WTC11 (cell line): ENCODE measurements around the gene UQCC2. TPM values are rescaled to one million over a fixed set of nuclear protein-coding genes. Genes with fewer than 3 reads are reported as not detected.

Experiments
- ATAC-seq: fragments of 200-7000 bp; cut with Tn5 transposase; 2 replicates; pipeline ENCODE4 v1.10.0; 2021; ENCODE audit warnings: mild to moderate bottlenecking, moderate library complexity
- CTCF ChIA-PET: fragments of 300-600 bp; sonication (Branson Sonifier 250); formaldehyde crosslinking; loops from one replicate; lab custom pipeline; 2021; ENCODE audit warnings: antibody characterized with exemption; lab: Charles Lee
- POLR2A ChIA-PET: fragments of 350-600 bp; sonication (Branson Sonifier 250); formaldehyde crosslinking; loops from one replicate; lab custom pipeline; 2021; ENCODE audit warnings: antibody characterized with exemption; lab: Charles Lee
- DNase-seq: peaks from one replicate; pipeline ENCODE4 v3.0.0; 2021; ENCODE audit warnings: low spot score
- H3K27ac Mint-ChIP-seq: 2 replicates; pipeline ENCODE4 v1.8.0; 2021; ENCODE audit warnings: mixed read lengths
- H3K27me3 Mint-ChIP-seq: 2 replicates; pipeline ENCODE4 v1.8.0; 2021; ENCODE audit warnings: low read depth, mild to moderate bottlenecking, moderate library complexity, mixed read lengths
- H3K36me3 Mint-ChIP-seq: 2 replicates; pipeline ENCODE4 v1.8.0; 2021; ENCODE audit warnings: mixed read lengths
- H3K4me1 Mint-ChIP-seq: 2 replicates; pipeline ENCODE4 v1.8.0; 2022; ENCODE audit warnings: mixed read lengths
- H3K4me3 Mint-ChIP-seq: 2 replicates; pipeline ENCODE4 v1.8.0; 2021; ENCODE audit warnings: mild to moderate bottlenecking, moderate library complexity, mixed read lengths
- H3K9me3 Mint-ChIP-seq: 2 replicates; pipeline ENCODE4 v1.8.0; 2021; ENCODE audit warnings: mixed read lengths
- EMX1 ChIP-seq: fragments of 250-450 bp; sonication (Bioruptor Pico); IDR thresholded peaks from 2 replicates; pipeline ENCODE4 v1.8.0; 2021; ENCODE audit warnings: mild to moderate bottlenecking
- GRHL2 ChIP-seq: fragments of 250-450 bp; sonication (Bioruptor Pico); IDR thresholded peaks from 2 replicates; pipeline ENCODE4 v1.8.0; 2022; ENCODE audit warnings: mild to moderate bottlenecking, moderate library complexity; ENCODE audit not compliant: insufficient replicate concordance, severe bottlenecking
- MXD4 ChIP-seq: fragments of 250-450 bp; sonication (Bioruptor Pico); IDR thresholded peaks from 2 replicates; pipeline ENCODE4 v1.8.0; 2021; ENCODE audit warnings: mild to moderate bottlenecking, moderate library complexity, borderline replicate concordance
- NR1H2 ChIP-seq: sonication (generic); formaldehyde crosslinking; IDR thresholded peaks from 2 replicates; pipeline ENCODE4 v1.9.0; 2021; ENCODE audit warnings: mild to moderate bottlenecking, moderate library complexity, missing genetic modification reagents
- PRRX2 ChIP-seq: fragments of 250-450 bp; sonication (Bioruptor Pico); IDR thresholded peaks from 2 replicates; pipeline ENCODE4 v1.8.0; 2021; ENCODE audit warnings: mild to moderate bottlenecking
- ZNF416 ChIP-seq: fragments of 250-450 bp; sonication (Bioruptor Pico); IDR thresholded peaks from 2 replicates; pipeline ENCODE4 v1.9.0; 2021; ENCODE audit warnings: mild to moderate bottlenecking, inconsistent platforms
- total RNA-seq: library from RNA; stranded (reverse); gene quantifications from 3 replicates; pipeline ENCODE4 v1.2.3, GENCODE V29; 2021
- TF ChIP-seq, protein P1 (sequence below): sonication (generic); formaldehyde crosslinking; IDR thresholded peaks from 2 replicates; pipeline ENCODE4 v1.8.0; 2022; ENCODE audit warnings: missing genetic modification reagents
- TF ChIP-seq, protein P2 (sequence below): fragments of 250-450 bp; sonication (Bioruptor Pico); IDR thresholded peaks from 2 replicates; pipeline ENCODE4 v1.9.0; 2021; ENCODE audit warnings: mild to moderate bottlenecking
- TF ChIP-seq, protein P3 (sequence below): sonication (generic); formaldehyde crosslinking; IDR thresholded peaks from 2 replicates; pipeline ENCODE4 v1.8.0; 2023; ENCODE audit warnings: missing genetic modification reagents
- TF ChIP-seq, protein P4 (sequence below): sonication (generic); formaldehyde crosslinking; conservative IDR thresholded peaks from 2 replicates; pipeline ENCODE4 v1.8.1; 2023; ENCODE audit warnings: mild to moderate bottlenecking, low read depth, missing genetic modification reagents, moderate library complexity
- TF ChIP-seq, protein P5 (sequence below): sonication (generic); formaldehyde crosslinking; IDR thresholded peaks from 2 replicates; pipeline ENCODE4 v1.8.1; 2023; ENCODE audit warnings: mild to moderate bottlenecking, missing genetic modification reagents
- TF ChIP-seq, protein P6 (sequence below): sonication (generic); formaldehyde crosslinking; IDR thresholded peaks from 2 replicates; pipeline ENCODE4 v1.8.1; 2022; ENCODE audit warnings: missing genetic modification reagents, borderline replicate concordance
- TF ChIP-seq, protein P7 (sequence below): sonication (generic); formaldehyde crosslinking; IDR thresholded peaks from 2 replicates; pipeline ENCODE4 v1.8.0; 2022; ENCODE audit warnings: mild to moderate bottlenecking, missing genetic modification reagents
- TF ChIP-seq, protein P8 (sequence below): sonication (generic); formaldehyde crosslinking; IDR thresholded peaks from 2 replicates; pipeline ENCODE4 v1.8.1; 2023; ENCODE audit warnings: mild to moderate bottlenecking, missing genetic modification reagents, moderate library complexity
- TF ChIP-seq, protein P9 (sequence below): sonication (generic); formaldehyde crosslinking; IDR thresholded peaks from 2 replicates; pipeline ENCODE4 v1.8.1; 2022; ENCODE audit warnings: low read depth, mild to moderate bottlenecking, moderate library complexity, missing genetic modification reagents, borderline replicate concordance

Gene UQCC2
- total RNA-seq, 1 experiment from 2014 or later = 65.8 TPM

DNA sequence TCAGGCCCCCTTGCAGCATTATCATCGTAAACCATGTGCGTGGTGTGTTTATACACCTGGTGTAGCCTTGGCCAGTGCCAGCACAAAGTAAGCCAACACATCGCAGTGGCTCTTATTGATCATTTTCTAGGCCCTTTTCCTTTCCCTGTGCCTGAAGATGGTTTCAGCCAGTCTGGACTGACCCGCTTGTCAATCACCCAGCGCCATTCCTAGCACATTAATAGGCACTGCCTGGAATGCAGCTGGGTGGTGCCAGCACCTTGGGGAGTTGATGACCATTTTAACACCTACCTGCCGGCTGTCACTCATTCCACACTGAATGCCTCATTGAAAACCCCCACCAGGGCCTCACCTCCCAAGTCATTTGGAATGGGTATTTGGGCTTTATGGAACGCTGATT, 4.9 kb upstream of the UQCC2 start:
- Mint-ChIP-seq H3K4me1 (peaks cover 13% of the 10 kb centered on the region), H3K9me3 (no peaks in the 10 kb centered on the region), H3K36me3 (no peaks in the 10 kb centered on the region), H3K27ac (no peak overlapping the region), H3K4me3 (no peak overlapping the region), H3K27me3 (peaks cover 4% of the 10 kb centered on the region; the same call in 1 of the 2 replicates)
- ChIA-PET CTCF (interaction anchor here (0.7 to 1.5 kb wide), 3 partner anchors 8 to 438 kb away, joined by 3 to 5 read pairs (median 3); no protein-coding TSS in a partner anchor), POLR2A (no interaction called here)
- DNase-seq (no peak), ATAC-seq (no peak)
- TF ChIP-seq, protein P1, sequence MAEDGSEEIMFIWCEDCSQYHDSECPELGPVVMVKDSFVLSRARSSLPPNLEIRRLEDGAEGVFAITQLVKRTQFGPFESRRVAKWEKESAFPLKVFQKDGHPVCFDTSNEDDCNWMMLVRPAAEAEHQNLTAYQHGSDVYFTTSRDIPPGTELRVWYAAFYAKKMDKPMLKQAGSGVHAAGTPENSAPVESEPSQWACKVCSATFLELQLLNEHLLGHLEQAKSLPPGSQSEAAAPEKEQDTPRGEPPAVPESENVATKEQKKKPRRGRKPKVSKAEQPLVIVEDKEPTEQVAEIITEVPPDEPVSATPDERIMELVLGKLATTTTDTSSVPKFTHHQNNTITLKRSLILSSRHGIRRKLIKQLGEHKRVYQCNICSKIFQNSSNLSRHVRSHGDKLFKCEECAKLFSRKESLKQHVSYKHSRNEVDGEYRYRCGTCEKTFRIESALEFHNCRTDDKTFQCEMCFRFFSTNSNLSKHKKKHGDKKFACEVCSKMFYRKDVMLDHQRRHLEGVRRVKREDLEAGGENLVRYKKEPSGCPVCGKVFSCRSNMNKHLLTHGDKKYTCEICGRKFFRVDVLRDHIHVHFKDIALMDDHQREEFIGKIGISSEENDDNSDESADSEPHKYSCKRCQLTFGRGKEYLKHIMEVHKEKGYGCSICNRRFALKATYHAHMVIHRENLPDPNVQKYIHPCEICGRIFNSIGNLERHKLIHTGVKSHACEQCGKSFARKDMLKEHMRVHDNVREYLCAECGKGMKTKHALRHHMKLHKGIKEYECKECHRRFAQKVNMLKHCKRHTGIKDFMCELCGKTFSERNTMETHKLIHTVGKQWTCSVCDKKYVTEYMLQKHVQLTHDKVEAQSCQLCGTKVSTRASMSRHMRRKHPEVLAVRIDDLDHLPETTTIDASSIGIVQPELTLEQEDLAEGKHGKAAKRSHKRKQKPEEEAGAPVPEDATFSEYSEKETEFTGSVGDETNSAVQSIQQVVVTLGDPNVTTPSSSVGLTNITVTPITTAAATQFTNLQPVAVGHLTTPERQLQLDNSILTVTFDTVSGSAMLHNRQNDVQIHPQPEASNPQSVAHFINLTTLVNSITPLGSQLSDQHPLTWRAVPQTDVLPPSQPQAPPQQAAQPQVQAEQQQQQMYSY = 0 out of 2 replicates have a peak, but pooled peaks have one; percentile 5
- TF ChIP-seq MXD4 (CRISPR knock-in tag) = no peak
- TF ChIP-seq, protein P2, sequence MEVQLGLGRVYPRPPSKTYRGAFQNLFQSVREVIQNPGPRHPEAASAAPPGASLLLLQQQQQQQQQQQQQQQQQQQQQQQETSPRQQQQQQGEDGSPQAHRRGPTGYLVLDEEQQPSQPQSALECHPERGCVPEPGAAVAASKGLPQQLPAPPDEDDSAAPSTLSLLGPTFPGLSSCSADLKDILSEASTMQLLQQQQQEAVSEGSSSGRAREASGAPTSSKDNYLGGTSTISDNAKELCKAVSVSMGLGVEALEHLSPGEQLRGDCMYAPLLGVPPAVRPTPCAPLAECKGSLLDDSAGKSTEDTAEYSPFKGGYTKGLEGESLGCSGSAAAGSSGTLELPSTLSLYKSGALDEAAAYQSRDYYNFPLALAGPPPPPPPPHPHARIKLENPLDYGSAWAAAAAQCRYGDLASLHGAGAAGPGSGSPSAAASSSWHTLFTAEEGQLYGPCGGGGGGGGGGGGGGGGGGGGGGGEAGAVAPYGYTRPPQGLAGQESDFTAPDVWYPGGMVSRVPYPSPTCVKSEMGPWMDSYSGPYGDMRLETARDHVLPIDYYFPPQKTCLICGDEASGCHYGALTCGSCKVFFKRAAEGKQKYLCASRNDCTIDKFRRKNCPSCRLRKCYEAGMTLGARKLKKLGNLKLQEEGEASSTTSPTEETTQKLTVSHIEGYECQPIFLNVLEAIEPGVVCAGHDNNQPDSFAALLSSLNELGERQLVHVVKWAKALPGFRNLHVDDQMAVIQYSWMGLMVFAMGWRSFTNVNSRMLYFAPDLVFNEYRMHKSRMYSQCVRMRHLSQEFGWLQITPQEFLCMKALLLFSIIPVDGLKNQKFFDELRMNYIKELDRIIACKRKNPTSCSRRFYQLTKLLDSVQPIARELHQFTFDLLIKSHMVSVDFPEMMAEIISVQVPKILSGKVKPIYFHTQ (CRISPR knock-in tag) = no peak
- TF ChIP-seq NR1H2 (CRISPR knock-in tag) = no peak

DNA sequence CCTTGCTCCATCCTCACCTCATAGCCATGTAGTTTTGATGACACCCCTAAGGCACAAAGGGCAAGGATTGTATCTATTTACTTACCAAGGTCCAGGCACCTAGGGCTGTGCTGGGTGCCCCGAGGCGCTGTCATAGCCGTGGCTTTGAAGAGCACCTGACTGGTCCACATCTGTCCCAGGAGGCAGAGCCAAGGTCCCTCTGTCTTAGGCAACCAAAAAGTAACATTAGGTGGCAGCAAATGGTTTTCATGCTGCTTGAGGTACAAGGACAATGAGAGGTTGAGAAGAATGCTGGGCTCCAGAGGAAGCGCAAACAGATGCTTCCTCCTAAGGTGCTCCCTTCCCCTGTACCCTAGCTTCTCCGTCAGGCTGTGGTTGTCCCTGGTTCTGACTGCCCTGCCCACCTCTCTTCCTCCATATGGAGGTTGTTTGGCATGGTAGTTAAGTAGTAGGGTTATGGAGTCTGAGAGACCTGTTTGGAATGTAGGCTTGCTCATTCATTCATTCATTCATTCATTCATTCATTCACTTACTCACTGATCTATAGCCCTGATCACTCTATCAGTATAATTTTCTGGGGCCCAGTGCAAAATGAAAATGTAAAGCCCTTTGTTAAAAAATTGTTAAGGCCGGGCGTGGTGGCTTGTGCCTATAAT, 3.0 kb upstream of the UQCC2 start:
- peaks cover 26% of the 10 kb centered on the region for H3K4me1 Mint-ChIP-seq
- H3K36me3 Mint-ChIP-seq = peaks cover 15% of the 10 kb centered on the region
- H3K4me3 Mint-ChIP-seq = no peak overlapping the region
- ChIA-PET CTCF (interaction anchor here (0.7 to 1.5 kb wide), 5 partner anchors 8 to 29 kb away, joined by 3 to 5 read pairs (median 3); no protein-coding TSS in a partner anchor), POLR2A (no interaction called here)
- H3K27ac Mint-ChIP-seq = no peak overlapping the region
- no peak for DNase-seq
- H3K27me3 Mint-ChIP-seq = peaks cover 4% of the 10 kb centered on the region; the same call in 1 of the 2 replicates
- H3K9me3 Mint-ChIP-seq = no peaks in the 10 kb centered on the region
- no peak for ATAC-seq
- TF ChIP-seq, protein P3, sequence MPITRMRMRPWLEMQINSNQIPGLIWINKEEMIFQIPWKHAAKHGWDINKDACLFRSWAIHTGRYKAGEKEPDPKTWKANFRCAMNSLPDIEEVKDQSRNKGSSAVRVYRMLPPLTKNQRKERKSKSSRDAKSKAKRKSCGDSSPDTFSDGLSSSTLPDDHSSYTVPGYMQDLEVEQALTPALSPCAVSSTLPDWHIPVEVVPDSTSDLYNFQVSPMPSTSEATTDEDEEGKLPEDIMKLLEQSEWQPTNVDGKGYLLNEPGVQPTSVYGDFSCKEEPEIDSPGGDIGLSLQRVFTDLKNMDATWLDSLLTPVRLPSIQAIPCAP = no peak
- TF ChIP-seq EMX1 (CRISPR knock-in tag) = no peak
- no peak for TF ChIP-seq ZNF416
- TF ChIP-seq, protein P4, sequence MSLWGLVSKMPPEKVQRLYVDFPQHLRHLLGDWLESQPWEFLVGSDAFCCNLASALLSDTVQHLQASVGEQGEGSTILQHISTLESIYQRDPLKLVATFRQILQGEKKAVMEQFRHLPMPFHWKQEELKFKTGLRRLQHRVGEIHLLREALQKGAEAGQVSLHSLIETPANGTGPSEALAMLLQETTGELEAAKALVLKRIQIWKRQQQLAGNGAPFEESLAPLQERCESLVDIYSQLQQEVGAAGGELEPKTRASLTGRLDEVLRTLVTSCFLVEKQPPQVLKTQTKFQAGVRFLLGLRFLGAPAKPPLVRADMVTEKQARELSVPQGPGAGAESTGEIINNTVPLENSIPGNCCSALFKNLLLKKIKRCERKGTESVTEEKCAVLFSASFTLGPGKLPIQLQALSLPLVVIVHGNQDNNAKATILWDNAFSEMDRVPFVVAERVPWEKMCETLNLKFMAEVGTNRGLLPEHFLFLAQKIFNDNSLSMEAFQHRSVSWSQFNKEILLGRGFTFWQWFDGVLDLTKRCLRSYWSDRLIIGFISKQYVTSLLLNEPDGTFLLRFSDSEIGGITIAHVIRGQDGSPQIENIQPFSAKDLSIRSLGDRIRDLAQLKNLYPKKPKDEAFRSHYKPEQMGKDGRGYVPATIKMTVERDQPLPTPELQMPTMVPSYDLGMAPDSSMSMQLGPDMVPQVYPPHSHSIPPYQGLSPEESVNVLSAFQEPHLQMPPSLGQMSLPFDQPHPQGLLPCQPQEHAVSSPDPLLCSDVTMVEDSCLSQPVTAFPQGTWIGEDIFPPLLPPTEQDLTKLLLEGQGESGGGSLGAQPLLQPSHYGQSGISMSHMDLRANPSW (CRISPR knock-in tag) = no peak
- TF ChIP-seq PRRX2 (CRISPR knock-in tag) = no peak
- TF ChIP-seq, protein P5, sequence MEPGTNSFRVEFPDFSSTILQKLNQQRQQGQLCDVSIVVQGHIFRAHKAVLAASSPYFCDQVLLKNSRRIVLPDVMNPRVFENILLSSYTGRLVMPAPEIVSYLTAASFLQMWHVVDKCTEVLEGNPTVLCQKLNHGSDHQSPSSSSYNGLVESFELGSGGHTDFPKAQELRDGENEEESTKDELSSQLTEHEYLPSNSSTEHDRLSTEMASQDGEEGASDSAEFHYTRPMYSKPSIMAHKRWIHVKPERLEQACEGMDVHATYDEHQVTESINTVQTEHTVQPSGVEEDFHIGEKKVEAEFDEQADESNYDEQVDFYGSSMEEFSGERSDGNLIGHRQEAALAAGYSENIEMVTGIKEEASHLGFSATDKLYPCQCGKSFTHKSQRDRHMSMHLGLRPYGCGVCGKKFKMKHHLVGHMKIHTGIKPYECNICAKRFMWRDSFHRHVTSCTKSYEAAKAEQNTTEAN (CRISPR knock-in tag) = no peak
- TF ChIP-seq, protein P6, sequence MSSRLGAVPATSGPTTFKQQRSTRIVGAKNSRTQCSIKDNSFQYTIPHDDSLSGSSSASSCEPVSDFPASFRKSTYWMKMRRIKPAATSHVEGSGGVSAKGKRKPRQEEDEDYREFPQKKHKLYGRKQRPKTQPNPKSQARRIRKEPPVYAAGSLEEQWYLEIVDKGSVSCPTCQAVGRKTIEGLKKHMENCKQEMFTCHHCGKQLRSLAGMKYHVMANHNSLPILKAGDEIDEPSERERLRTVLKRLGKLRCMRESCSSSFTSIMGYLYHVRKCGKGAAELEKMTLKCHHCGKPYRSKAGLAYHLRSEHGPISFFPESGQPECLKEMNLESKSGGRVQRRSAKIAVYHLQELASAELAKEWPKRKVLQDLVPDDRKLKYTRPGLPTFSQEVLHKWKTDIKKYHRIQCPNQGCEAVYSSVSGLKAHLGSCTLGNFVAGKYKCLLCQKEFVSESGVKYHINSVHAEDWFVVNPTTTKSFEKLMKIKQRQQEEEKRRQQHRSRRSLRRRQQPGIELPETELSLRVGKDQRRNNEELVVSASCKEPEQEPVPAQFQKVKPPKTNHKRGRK (CRISPR knock-in tag) = no peak
- TF ChIP-seq, protein P7, sequence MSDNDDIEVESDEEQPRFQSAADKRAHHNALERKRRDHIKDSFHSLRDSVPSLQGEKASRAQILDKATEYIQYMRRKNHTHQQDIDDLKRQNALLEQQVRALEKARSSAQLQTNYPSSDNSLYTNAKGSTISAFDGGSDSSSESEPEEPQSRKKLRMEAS (CRISPR knock-in tag) = no peak
- TF ChIP-seq, protein P8, sequence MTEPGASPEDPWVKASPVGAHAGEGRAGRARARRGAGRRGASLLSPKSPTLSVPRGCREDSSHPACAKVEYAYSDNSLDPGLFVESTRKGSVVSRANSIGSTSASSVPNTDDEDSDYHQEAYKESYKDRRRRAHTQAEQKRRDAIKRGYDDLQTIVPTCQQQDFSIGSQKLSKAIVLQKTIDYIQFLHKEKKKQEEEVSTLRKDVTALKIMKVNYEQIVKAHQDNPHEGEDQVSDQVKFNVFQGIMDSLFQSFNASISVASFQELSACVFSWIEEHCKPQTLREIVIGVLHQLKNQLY (CRISPR knock-in tag) = no peak
- TF ChIP-seq GRHL2 = no peak
- TF ChIP-seq, protein P9, sequence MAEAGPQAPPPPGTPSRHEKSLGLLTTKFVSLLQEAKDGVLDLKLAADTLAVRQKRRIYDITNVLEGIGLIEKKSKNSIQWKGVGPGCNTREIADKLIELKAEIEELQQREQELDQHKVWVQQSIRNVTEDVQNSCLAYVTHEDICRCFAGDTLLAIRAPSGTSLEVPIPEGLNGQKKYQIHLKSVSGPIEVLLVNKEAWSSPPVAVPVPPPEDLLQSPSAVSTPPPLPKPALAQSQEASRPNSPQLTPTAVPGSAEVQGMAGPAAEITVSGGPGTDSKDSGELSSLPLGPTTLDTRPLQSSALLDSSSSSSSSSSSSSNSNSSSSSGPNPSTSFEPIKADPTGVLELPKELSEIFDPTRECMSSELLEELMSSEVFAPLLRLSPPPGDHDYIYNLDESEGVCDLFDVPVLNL (CRISPR knock-in tag) = no peak
- TF ChIP-seq NR1H2 (CRISPR knock-in tag) = no peak
